Measurements from ENCODE around the gene NACC1. TPM values are rescaled to one million over a fixed set of nuclear protein-coding genes. Genes with fewer than 3 reads are reported as not detected.

The NACC1 gene
- total RNA-seq, 1 experiment from 2014 or later, result 237 TPM

DNA sequence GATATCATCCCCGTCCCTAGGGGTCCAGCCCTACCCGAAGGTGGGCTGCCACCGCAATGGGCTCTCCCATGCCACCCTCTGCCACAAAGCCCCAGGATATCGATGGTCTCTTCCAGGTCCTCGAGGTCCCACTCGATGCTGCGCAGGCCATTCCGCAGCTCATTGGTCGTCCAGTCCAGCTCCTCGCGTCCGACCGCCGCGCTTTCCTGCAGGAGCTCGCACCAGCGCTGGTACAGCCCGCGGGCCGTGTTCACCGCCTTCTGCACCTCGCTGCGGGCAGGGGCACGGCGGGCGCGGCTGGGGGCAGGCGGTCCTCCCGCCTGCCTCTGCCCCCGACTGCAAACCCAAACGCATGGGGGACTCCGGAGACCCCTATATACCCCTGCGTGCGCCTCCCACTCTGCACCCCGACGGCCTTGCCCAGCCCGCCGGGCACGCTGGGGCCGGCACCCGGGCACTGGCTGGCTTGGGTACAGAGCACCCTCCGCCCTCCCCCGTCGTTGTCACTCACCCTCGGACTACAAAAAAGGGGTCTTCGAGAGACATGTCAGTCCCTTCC, 31.6 kb downstream of the NACC1 start (continued):
- TF ChIP-seq PRRX2 (CRISPR knock-in tag; IDR thresholded peaks at IDR 0.05), result 0 out of 2 replicates have a peak, but pooled peaks have one; percentile 29
- TF ChIP-seq MYBL2 (CRISPR knock-in tag; IDR thresholded peaks at IDR 0.05), result no peak
- no peak for TF ChIP-seq NFE2L1 (CRISPR knock-in tag; IDR thresholded peaks at IDR 0.05)
- no peak for TF ChIP-seq ZNF138 (CRISPR knock-in tag; conservative IDR thresholded peaks at IDR 0.05)
- 0 out of 2 replicates have a peak, but pooled peaks have one; percentile 31 for TF ChIP-seq KAT7 (CRISPR knock-in tag; IDR thresholded peaks at IDR 0.05; ENCODE audit: borderline replicate concordance)
- no peak for TF ChIP-seq ZNF671 (CRISPR knock-in tag; IDR thresholded peaks at IDR 0.05)
- TF ChIP-seq SMAD3 (CRISPR knock-in tag; IDR thresholded peaks at IDR 0.05; ENCODE audit: borderline replicate concordance), result peak; percentile 65; the same call in 1 of the 2 replicates
- no peak for TF ChIP-seq HMGA2 (CRISPR knock-in tag; IDR thresholded peaks at IDR 0.05)
- TF ChIP-seq, protein P1, sequence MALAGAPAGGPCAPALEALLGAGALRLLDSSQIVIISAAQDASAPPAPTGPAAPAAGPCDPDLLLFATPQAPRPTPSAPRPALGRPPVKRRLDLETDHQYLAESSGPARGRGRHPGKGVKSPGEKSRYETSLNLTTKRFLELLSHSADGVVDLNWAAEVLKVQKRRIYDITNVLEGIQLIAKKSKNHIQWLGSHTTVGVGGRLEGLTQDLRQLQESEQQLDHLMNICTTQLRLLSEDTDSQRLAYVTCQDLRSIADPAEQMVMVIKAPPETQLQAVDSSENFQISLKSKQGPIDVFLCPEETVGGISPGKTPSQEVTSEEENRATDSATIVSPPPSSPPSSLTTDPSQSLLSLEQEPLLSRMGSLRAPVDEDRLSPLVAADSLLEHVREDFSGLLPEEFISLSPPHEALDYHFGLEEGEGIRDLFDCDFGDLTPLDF (CRISPR knock-in tag; IDR thresholded peaks at IDR 0.05), result no peak
- TF ChIP-seq JAZF1 (CRISPR knock-in tag; IDR thresholded peaks at IDR 0.05), result no peak
- no peak for TF ChIP-seq FOXP1 (CRISPR knock-in tag; IDR thresholded peaks at IDR 0.05; ENCODE audit: borderline replicate concordance)
- TF ChIP-seq TEAD4 (CRISPR knock-in tag; IDR thresholded peaks at IDR 0.05), result no peak
- TF ChIP-seq, protein P2, sequence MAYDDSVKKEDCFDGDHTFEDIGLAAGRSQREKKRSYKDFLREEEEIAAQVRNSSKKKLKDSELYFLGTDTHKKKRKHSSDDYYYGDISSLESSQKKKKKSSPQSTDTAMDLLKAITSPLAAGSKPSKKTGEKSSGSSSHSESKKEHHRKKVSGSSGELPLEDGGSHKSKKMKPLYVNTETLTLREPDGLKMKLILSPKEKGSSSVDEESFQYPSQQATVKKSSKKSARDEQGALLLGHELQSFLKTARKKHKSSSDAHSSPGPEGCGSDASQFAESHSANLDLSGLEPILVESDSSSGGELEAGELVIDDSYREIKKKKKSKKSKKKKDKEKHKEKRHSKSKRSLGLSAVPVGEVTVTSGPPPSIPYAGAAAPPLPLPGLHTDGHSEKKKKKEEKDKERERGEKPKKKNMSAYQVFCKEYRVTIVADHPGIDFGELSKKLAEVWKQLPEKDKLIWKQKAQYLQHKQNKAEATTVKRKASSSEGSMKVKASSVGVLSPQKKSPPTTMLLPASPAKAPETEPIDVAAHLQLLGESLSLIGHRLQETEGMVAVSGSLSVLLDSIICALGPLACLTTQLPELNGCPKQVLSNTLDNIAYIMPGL (CRISPR knock-in tag; IDR thresholded peaks at IDR 0.05), result 0 out of 2 replicates have a peak, but pooled peaks have one; percentile 32
- TF ChIP-seq GTF2I (CRISPR knock-in tag; conservative IDR thresholded peaks at IDR 0.05), result no peak
- TF ChIP-seq, protein P3, sequence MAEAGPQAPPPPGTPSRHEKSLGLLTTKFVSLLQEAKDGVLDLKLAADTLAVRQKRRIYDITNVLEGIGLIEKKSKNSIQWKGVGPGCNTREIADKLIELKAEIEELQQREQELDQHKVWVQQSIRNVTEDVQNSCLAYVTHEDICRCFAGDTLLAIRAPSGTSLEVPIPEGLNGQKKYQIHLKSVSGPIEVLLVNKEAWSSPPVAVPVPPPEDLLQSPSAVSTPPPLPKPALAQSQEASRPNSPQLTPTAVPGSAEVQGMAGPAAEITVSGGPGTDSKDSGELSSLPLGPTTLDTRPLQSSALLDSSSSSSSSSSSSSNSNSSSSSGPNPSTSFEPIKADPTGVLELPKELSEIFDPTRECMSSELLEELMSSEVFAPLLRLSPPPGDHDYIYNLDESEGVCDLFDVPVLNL (CRISPR knock-in tag; IDR thresholded peaks at IDR 0.05; ENCODE audit: borderline replicate concordance, low read depth), result no peak

DNA sequence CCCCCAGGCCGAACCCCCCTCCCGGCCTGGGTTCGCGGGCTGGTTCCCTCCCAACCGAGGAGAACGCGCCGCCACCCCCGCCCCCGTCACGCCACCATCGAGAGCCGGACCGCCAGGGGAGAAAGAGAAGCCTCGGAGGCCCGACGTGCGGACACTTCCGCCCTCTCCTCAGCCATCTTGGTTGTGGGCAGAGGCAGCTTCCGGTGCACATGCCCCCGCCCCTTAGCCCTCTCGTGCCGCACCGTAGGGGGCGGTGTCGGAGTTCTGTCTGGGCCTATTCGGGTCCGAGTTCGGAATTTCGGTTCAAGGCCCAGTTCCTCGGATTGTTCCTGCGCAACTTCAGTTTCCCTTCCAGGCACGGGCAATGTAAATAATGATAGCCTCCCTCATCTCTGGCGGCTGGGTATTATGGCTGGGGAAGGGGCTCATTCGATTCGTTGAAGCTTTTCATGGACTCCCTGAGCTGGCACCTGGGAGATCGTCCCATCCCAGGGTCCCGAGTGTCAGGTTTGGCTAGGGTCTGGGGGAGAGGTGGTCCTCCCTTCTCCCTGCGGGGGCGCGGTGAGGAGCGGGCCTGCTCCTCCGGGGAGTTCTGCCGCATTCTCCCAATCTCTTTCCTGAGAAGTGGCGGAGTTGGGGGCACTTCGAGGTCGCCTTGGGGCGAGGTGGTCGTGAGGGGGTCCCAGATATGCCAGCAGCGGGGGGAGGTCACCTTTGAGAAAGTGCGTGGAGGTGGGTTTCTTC, 32.3 kb downstream of the NACC1 start, which contains the start of the genes IER2 and STX10:
TSS of gene IER2 (plus strand) at position 225 of the 744 bp plus-strand sequence. CDS start 2,776 bp downstream, outside the sequence.
TSS of gene STX10 (minus strand) at position 189 of the 744 bp plus-strand sequence. CDS start 202 bp downstream, outside the sequence.
- H3K4me3 Mint-ChIP-seq, result peak within 1 kb of the TSS; percentile 99
- ATAC-seq (peak; percentile 18), DNase-seq (ENCODE audit: low spot score) (peak; percentile 90)
- H3K27ac Mint-ChIP-seq, result peak within 1 kb of the TSS; percentile 99
- ChIA-PET POLR2A (interaction anchor here (0.6 to 2.5 kb wide), 9 partner anchors 14 to 51 kb away, joined by 3 to 29 read pairs (median 5); partner anchors contain the start of gene NACC1), CTCF (interaction anchor here (1.1 to 2.5 kb wide), 16 partner anchors 9 to 185 kb away, joined by 3 to 31 read pairs (median 5); partner anchors contain the start of gene NACC1)
- peaks cover 7% of the 10 kb centered on the region; the same call in 1 of the 2 replicates for H3K27me3 Mint-ChIP-seq (ENCODE audit: low read depth)
- H3K9me3 Mint-ChIP-seq, result no peaks in the 10 kb centered on the region
- H3K36me3 Mint-ChIP-seq, result peaks cover 20% of the 10 kb centered on the region
- peaks cover 13% of the 10 kb centered on the region for H3K4me1 Mint-ChIP-seq
- TF ChIP-seq NFE2L1 (CRISPR knock-in tag; IDR thresholded peaks at IDR 0.05) (0 out of 2 replicates have a peak, but pooled peaks have one; percentile 40), PRRX2 (CRISPR knock-in tag; IDR thresholded peaks at IDR 0.05) (no peak), MXD4 (CRISPR knock-in tag; IDR thresholded peaks at IDR 0.05; ENCODE audit: borderline replicate concordance) (no peak), NR2C2 (CRISPR knock-in tag; IDR thresholded peaks at IDR 0.05) (no peak), ETV6 (CRISPR knock-in tag; IDR thresholded peaks at IDR 0.05) (peak; percentile 71)
- TF ChIP-seq, protein P4, sequence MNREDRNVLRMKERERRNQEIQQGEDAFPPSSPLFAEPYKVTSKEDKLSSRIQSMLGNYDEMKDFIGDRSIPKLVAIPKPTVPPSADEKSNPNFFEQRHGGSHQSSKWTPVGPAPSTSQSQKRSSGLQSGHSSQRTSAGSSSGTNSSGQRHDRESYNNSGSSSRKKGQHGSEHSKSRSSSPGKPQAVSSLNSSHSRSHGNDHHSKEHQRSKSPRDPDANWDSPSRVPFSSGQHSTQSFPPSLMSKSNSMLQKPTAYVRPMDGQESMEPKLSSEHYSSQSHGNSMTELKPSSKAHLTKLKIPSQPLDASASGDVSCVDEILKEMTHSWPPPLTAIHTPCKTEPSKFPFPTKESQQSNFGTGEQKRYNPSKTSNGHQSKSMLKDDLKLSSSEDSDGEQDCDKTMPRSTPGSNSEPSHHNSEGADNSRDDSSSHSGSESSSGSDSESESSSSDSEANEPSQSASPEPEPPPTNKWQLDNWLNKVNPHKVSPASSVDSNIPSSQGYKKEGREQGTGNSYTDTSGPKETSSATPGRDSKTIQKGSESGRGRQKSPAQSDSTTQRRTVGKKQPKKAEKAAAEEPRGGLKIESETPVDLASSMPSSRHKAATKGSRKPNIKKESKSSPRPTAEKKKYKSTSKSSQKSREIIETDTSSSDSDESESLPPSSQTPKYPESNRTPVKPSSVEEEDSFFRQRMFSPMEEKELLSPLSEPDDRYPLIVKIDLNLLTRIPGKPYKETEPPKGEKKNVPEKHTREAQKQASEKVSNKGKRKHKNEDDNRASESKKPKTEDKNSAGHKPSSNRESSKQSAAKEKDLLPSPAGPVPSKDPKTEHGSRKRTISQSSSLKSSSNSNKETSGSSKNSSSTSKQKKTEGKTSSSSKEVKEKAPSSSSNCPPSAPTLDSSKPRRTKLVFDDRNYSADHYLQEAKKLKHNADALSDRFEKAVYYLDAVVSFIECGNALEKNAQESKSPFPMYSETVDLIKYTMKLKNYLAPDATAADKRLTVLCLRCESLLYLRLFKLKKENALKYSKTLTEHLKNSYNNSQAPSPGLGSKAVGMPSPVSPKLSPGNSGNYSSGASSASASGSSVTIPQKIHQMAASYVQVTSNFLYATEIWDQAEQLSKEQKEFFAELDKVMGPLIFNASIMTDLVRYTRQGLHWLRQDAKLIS (CRISPR knock-in tag; IDR thresholded peaks at IDR 0.05; ENCODE audit: borderline replicate concordance), result 0 out of 2 replicates have a peak, but pooled peaks have one; percentile 30
- TF ChIP-seq, protein P5, sequence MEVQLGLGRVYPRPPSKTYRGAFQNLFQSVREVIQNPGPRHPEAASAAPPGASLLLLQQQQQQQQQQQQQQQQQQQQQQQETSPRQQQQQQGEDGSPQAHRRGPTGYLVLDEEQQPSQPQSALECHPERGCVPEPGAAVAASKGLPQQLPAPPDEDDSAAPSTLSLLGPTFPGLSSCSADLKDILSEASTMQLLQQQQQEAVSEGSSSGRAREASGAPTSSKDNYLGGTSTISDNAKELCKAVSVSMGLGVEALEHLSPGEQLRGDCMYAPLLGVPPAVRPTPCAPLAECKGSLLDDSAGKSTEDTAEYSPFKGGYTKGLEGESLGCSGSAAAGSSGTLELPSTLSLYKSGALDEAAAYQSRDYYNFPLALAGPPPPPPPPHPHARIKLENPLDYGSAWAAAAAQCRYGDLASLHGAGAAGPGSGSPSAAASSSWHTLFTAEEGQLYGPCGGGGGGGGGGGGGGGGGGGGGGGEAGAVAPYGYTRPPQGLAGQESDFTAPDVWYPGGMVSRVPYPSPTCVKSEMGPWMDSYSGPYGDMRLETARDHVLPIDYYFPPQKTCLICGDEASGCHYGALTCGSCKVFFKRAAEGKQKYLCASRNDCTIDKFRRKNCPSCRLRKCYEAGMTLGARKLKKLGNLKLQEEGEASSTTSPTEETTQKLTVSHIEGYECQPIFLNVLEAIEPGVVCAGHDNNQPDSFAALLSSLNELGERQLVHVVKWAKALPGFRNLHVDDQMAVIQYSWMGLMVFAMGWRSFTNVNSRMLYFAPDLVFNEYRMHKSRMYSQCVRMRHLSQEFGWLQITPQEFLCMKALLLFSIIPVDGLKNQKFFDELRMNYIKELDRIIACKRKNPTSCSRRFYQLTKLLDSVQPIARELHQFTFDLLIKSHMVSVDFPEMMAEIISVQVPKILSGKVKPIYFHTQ (CRISPR knock-in tag; IDR thresholded peaks at IDR 0.05), result no peak
- TF ChIP-seq, protein P6, sequence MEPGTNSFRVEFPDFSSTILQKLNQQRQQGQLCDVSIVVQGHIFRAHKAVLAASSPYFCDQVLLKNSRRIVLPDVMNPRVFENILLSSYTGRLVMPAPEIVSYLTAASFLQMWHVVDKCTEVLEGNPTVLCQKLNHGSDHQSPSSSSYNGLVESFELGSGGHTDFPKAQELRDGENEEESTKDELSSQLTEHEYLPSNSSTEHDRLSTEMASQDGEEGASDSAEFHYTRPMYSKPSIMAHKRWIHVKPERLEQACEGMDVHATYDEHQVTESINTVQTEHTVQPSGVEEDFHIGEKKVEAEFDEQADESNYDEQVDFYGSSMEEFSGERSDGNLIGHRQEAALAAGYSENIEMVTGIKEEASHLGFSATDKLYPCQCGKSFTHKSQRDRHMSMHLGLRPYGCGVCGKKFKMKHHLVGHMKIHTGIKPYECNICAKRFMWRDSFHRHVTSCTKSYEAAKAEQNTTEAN (CRISPR knock-in tag; IDR thresholded peaks at IDR 0.05), result no peak
- TF ChIP-seq, protein P3 (CRISPR knock-in tag; IDR thresholded peaks at IDR 0.05; ENCODE audit: borderline replicate concordance, low read depth), result no peak
